IMR-90 (cell line): ENCODE results near the gene DIAPH2.

Experiments used
- CHD1 ChIP-seq: IDR thresholded peaks from 2 replicates; pipeline ENCODE4 v1.6.1; 2012; ENCODE audit warnings: low read depth, low read length, improper control_type of control experiment
- MAZ ChIP-seq: IDR thresholded peaks from 2 replicates; pipeline ENCODE4 v1.6.1; 2012; ENCODE audit warnings: low read depth, mild to moderate bottlenecking, low read length, improper control_type of control experiment, moderate library complexity, borderline replicate concordance
- MXI1 ChIP-seq: IDR thresholded peaks from 2 replicates; pipeline ENCODE4 v1.6.1; 2012; ENCODE audit warnings: low read depth, mild to moderate bottlenecking, low read length, moderate library complexity, borderline replicate concordance
- POLR2A ChIP-seq: IDR thresholded peaks from 2 replicates; pipeline ENCODE4 v1.6.1; 2012; ENCODE audit warnings: mild to moderate bottlenecking, low read depth, low read length
- RAD21 ChIP-seq: IDR thresholded peaks from 2 replicates; pipeline ENCODE4 v1.6.1; 2012; ENCODE audit warnings: low read length, improper control_type of control experiment
- SMC3 ChIP-seq: fragments of 150-350 bp; IDR thresholded peaks from 2 replicates; pipeline ENCODE4 v1.6.1; 2016; ENCODE audit warnings: low read depth, mild to moderate bottlenecking, antibody characterized with exemption, low read length, moderate library complexity
- TF ChIP-seq, protein P1 (sequence below): conservative IDR thresholded peaks from 2 replicates; pipeline ENCODE4 v1.5.1; 2012; ENCODE audit warnings: mild to moderate bottlenecking, low read depth, low read length, improper control_type of control experiment

DNA sequence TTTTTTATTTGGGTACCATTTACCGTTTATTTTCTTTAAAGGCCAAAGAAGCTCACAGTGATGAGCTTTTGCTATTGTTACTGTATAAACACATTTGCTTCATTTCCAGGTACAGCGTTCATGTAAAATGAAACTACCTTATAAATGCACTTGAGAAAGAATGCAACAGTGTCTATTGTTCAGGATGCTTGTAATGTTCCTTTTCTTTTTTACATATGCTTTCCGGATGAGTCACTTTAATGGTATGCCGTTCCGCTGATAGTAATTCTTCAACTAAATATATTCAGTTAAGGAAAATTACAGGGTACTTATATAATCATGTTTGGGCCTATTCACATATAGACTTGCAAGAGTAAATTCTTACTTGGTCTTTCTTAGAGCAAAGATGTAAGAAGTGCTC, 554.0 kb downstream of the DIAPH2 start:
- TF ChIP-seq, protein P1, sequence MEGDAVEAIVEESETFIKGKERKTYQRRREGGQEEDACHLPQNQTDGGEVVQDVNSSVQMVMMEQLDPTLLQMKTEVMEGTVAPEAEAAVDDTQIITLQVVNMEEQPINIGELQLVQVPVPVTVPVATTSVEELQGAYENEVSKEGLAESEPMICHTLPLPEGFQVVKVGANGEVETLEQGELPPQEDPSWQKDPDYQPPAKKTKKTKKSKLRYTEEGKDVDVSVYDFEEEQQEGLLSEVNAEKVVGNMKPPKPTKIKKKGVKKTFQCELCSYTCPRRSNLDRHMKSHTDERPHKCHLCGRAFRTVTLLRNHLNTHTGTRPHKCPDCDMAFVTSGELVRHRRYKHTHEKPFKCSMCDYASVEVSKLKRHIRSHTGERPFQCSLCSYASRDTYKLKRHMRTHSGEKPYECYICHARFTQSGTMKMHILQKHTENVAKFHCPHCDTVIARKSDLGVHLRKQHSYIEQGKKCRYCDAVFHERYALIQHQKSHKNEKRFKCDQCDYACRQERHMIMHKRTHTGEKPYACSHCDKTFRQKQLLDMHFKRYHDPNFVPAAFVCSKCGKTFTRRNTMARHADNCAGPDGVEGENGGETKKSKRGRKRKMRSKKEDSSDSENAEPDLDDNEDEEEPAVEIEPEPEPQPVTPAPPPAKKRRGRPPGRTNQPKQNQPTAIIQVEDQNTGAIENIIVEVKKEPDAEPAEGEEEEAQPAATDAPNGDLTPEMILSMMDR: no peak
- TF ChIP-seq SMC3 (no peak), CHD1 (no peak), POLR2A (no peak), RAD21 (no peak), MAZ (no peak), MXI1 (no peak)
